PC-9 (cell line): ENCODE measurements around the gene TMEM74B.

Experiments
- EZH2 ChIP-seq: fragments of 200-600 bp; sonication (generic); IDR thresholded peaks from 2 replicates; pipeline ENCODE4 v1.8.0; 2017; ENCODE audit warnings: antibody characterized with exemption, low read depth
- TF ChIP-seq, protein P1 (sequence below): fragments of 200-600 bp; sonication (generic); conservative IDR thresholded peaks from 2 replicates; pipeline ENCODE4 v1.6.1; 2017; ENCODE audit warnings: mixed run types, antibody characterized with exemption, mild to moderate bottlenecking, moderate library complexity

DNA sequence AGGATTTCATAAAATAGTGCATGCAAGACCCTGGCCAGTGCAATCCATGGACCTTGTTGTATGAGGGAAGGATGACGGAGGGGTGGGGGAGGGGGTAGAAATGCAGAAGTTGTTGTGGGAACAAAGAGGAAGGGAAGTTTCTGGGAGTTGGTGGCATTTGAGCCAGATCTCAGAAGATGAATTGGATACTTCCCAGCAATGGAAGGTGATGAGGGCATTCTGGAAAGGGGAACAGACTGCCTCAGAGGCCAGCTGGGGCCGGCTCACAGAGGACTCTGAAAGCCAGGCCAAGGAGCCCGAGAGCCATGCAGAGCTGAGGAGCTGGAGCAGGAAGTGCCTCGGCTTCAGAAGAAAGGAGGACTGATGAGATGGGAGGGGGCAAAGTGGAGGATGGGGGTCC, 2.7 kb downstream of the TMEM74B start:
- TF ChIP-seq, protein P1, sequence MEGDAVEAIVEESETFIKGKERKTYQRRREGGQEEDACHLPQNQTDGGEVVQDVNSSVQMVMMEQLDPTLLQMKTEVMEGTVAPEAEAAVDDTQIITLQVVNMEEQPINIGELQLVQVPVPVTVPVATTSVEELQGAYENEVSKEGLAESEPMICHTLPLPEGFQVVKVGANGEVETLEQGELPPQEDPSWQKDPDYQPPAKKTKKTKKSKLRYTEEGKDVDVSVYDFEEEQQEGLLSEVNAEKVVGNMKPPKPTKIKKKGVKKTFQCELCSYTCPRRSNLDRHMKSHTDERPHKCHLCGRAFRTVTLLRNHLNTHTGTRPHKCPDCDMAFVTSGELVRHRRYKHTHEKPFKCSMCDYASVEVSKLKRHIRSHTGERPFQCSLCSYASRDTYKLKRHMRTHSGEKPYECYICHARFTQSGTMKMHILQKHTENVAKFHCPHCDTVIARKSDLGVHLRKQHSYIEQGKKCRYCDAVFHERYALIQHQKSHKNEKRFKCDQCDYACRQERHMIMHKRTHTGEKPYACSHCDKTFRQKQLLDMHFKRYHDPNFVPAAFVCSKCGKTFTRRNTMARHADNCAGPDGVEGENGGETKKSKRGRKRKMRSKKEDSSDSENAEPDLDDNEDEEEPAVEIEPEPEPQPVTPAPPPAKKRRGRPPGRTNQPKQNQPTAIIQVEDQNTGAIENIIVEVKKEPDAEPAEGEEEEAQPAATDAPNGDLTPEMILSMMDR, result no peak
- TF ChIP-seq EZH2, result no peak
